Measurements from ENCODE around the gene BBS1. TPM values are rescaled to one million over a fixed set of nuclear protein-coding genes. Genes with fewer than 3 reads are reported as not detected.

BBS1 gene
- total RNA-seq, 1 donor from 2014 or later, result 18.8 TPM

GRCh38 chr11:66554602-66555001 is 44.2 kb downstream of the BBS1 start:
- H3K9me3 ChIP-seq (ENCODE audit: insufficient read depth, low read depth, low read length), result no peaks in the 10 kb centered on the region
- no peak overlapping the region for H3K9ac ChIP-seq (ENCODE audit: low read length)
- H3K4me3 ChIP-seq (ENCODE audit: insufficient read depth, low read depth, low read length), result no peak overlapping the region
- DNase-seq (ENCODE audit: low read depth) (no peak), FAIRE-seq (no peak)
- no peak for TF ChIP-seq CTCF (IDR thresholded peaks at IDR 0.05; ENCODE audit: insufficient read depth, low read depth, low read length)
- no peak for TF ChIP-seq EZH2 (IDR thresholded peaks at IDR 0.05; ENCODE audit: insufficient read depth, low read length)
- no peaks in the 10 kb centered on the region for H3K79me2 ChIP-seq (ENCODE audit: insufficient read depth, low read length)
- no peak overlapping the region for H3K4me3 Mint-ChIP-seq (ENCODE audit: unreplicated experiment)
- no peaks in the 10 kb centered on the region for H3K36me3 ChIP-seq (ENCODE audit: insufficient read depth, low read length)
- no peak overlapping the region for H3K4me2 ChIP-seq (ENCODE audit: low read length)
- H2AFZ ChIP-seq (ENCODE audit: low read depth, low read length), result no peak overlapping the region
- peaks cover 2% of the 10 kb centered on the region for H3K36me3 Mint-ChIP-seq (ENCODE audit: low read depth, unreplicated experiment)
- peaks cover 2% of the 10 kb centered on the region for H3K27me3 ChIP-seq (ENCODE audit: insufficient read depth, low read length)
- H3K4me1 ChIP-seq (ENCODE audit: insufficient read depth, low read length), result no peaks in the 10 kb centered on the region
- H3K27ac Mint-ChIP-seq (ENCODE audit: unreplicated experiment), result no peak overlapping the region
- peaks cover 20% of the 10 kb centered on the region for H3K27me3 Mint-ChIP-seq (ENCODE audit: low read depth, unreplicated experiment)
- H3K4me1 Mint-ChIP-seq (ENCODE audit: low read depth, unreplicated experiment), result no peaks in the 10 kb centered on the region
- peaks cover 2% of the 10 kb centered on the region for H3K9me3 Mint-ChIP-seq (ENCODE audit: unreplicated experiment)
- no peaks in the 10 kb centered on the region for H4K20me1 ChIP-seq (ENCODE audit: insufficient read depth, low read length)
- no peak overlapping the region for H3K27ac ChIP-seq (ENCODE audit: low read depth, low read length)

DNA sequence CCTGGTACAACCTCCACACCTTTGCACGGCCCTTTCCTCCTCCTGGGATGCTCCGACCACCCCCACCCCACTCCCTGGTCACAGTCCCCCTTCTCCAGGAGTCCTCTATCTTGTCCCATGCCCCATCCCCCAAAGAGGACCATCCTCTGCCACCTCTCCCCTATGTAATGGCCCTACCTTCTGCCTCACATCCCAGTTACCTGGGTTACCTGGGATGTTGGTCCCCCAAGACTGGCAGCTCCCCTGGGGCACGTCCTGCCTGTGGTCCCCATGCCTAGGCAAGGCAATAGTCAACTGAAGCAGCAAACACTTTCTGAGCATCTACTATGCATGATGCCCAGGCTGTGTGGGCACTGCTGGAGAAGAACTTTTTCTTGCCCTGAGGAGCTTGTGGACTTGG is 45.0 kb downstream of the BBS1 start:
- no peaks in the 10 kb centered on the region for H3K4me1 Mint-ChIP-seq (ENCODE audit: low read depth, unreplicated experiment)
- FAIRE-seq, result no peak
- peaks cover 2% of the 10 kb centered on the region for H3K36me3 Mint-ChIP-seq (ENCODE audit: low read depth, unreplicated experiment)
- no peak overlapping the region for H3K4me3 Mint-ChIP-seq (ENCODE audit: unreplicated experiment)
- Histone ChIP-seq H3K9ac (ENCODE audit: low read length) (no peak overlapping the region), H3K4me2 (ENCODE audit: low read length) (no peak overlapping the region), H3K27me3 (ENCODE audit: insufficient read depth, low read length) (peaks cover 2% of the 10 kb centered on the region), H3K4me3 (ENCODE audit: insufficient read depth, low read depth, low read length) (no peak overlapping the region), H3K36me3 (ENCODE audit: insufficient read depth, low read length) (no peaks in the 10 kb centered on the region), H4K20me1 (ENCODE audit: insufficient read depth, low read length) (no peaks in the 10 kb centered on the region), H3K27ac (ENCODE audit: low read depth, low read length) (no peak overlapping the region), H3K4me1 (ENCODE audit: insufficient read depth, low read length) (no peaks in the 10 kb centered on the region), H3K79me2 (ENCODE audit: insufficient read depth, low read length) (no peaks in the 10 kb centered on the region), H2AFZ (ENCODE audit: low read depth, low read length) (no peak overlapping the region), H3K9me3 (ENCODE audit: insufficient read depth, low read depth, low read length) (no peaks in the 10 kb centered on the region)
- DNase-seq (ENCODE audit: low read depth), result no peak
- H3K9me3 Mint-ChIP-seq (ENCODE audit: unreplicated experiment), result peaks cover 2% of the 10 kb centered on the region
- H3K27ac Mint-ChIP-seq (ENCODE audit: unreplicated experiment), result no peak overlapping the region
- TF ChIP-seq CTCF (IDR thresholded peaks at IDR 0.05; ENCODE audit: insufficient read depth, low read depth, low read length) (no peak), EZH2 (IDR thresholded peaks at IDR 0.05; ENCODE audit: insufficient read depth, low read length) (no peak)
- H3K27me3 Mint-ChIP-seq (ENCODE audit: low read depth, unreplicated experiment), result peaks cover 22% of the 10 kb centered on the region

DNA sequence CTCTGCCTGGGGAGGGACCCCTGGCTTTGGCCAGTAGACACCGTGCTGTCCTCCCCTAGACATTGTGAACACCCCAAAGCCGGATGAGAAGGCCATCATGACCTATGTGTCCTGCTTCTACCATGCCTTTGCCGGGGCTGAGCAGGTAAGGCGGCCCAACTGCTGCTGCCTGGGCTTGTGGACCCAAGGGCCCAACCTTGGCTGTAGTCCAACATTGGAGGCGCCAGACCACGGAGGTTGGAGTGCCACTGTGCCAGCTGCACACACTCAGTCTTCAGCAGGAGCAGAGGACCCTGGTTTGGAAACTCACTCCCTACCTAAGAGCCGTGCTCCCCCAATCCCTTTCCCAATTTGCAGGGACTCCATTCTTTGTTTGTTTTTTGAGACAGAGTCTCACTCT is 45.7 kb downstream of the BBS1 start:
- Histone ChIP-seq H4K20me1 (ENCODE audit: insufficient read depth, low read length) (no peaks in the 10 kb centered on the region), H2AFZ (ENCODE audit: low read depth, low read length) (no peak overlapping the region), H3K9me3 (ENCODE audit: insufficient read depth, low read depth, low read length) (no peaks in the 10 kb centered on the region), H3K27me3 (ENCODE audit: insufficient read depth, low read length) (peaks cover 2% of the 10 kb centered on the region), H3K79me2 (ENCODE audit: insufficient read depth, low read length) (no peaks in the 10 kb centered on the region), H3K4me1 (ENCODE audit: insufficient read depth, low read length) (no peaks in the 10 kb centered on the region), H3K36me3 (ENCODE audit: insufficient read depth, low read length) (no peaks in the 10 kb centered on the region), H3K4me2 (ENCODE audit: low read length) (no peak overlapping the region), H3K4me3 (ENCODE audit: insufficient read depth, low read depth, low read length) (no peak overlapping the region), H3K27ac (ENCODE audit: low read depth, low read length) (no peak overlapping the region), H3K9ac (ENCODE audit: low read length) (no peak overlapping the region)
- peaks cover 2% of the 10 kb centered on the region for H3K9me3 Mint-ChIP-seq (ENCODE audit: unreplicated experiment)
- peaks cover 21% of the 10 kb centered on the region for H3K27me3 Mint-ChIP-seq (ENCODE audit: low read depth, unreplicated experiment)
- no peak for TF ChIP-seq CTCF (IDR thresholded peaks at IDR 0.05; ENCODE audit: insufficient read depth, low read depth, low read length)
- TF ChIP-seq EZH2 (IDR thresholded peaks at IDR 0.05; ENCODE audit: insufficient read depth, low read length), result no peak
- H3K36me3 Mint-ChIP-seq (ENCODE audit: low read depth, unreplicated experiment), result no peaks in the 10 kb centered on the region
- no peaks in the 10 kb centered on the region for H3K4me1 Mint-ChIP-seq (ENCODE audit: low read depth, unreplicated experiment)
- no peak overlapping the region for H3K4me3 Mint-ChIP-seq (ENCODE audit: unreplicated experiment)
- no peak overlapping the region for H3K27ac Mint-ChIP-seq (ENCODE audit: unreplicated experiment)
- FAIRE-seq, result no peak
- no peak for DNase-seq (ENCODE audit: low read depth)

Measured in astrocyte (in vitro differentiated cells and primary cell).